H1 (cell line): ENCODE data around the gene ADGRV1. TPM values are rescaled to one million over a fixed set of nuclear protein-coding genes. Genes with fewer than 3 reads are reported as not detected.

Experiments
- CTCF ChIA-PET: fragments of 300-600 bp; sonication (Branson Sonifier 250); formaldehyde crosslinking; loops from one replicate; lab custom pipeline; 2021; ENCODE audit not compliant: partially characterized antibody; lab: Charles Lee
- POLR2A ChIA-PET: fragments of 300-600 bp; sonication (Branson Sonifier 250); formaldehyde crosslinking; loops from one replicate; lab custom pipeline; 2021; ENCODE audit warnings: inconsistent platforms; ENCODE audit not compliant: partially characterized antibody; lab: Charles Lee
- DNase-seq, 2 experiments: peaks; one replicate each; pipeline versions ENCODE4 v3.0.0 to v3.0.0-alpha.2; 2010 to 2022; ENCODE audit warnings: low spot score in 2 of 2, low read depth in 1 of 2, mixed read lengths in 1 of 2
- FAIRE-seq: peaks from 2 replicates; lab custom pipeline; 2011; peaks lifted over from hg19 to GRCh38; lab: Jason Lieb, UNC
- H2AFZ ChIP-seq: 2 replicates; pipeline ENCODE4 v1.8.1; 2012; ENCODE audit warnings: low read length, inconsistent platforms
- H2AK5ac ChIP-seq: 2 replicates; pipeline ENCODE4 v1.6.1; 2013; ENCODE audit warnings: low read depth, low read length
- H2BK120ac ChIP-seq: replicated peaks from 2 replicates; pipeline ENCODE3; 2013; ENCODE audit warnings: low read depth, low read length, inconsistent platforms
- H2BK12ac ChIP-seq: 2 replicates; pipeline ENCODE4 v1.6.1; 2013; ENCODE audit warnings: low read depth, low read length
- H2BK15ac ChIP-seq: 2 replicates; pipeline ENCODE4 v1.6.1; 2013; ENCODE audit warnings: low read length
- H2BK20ac ChIP-seq: 2 replicates; pipeline ENCODE4 v1.6.1; 2013; ENCODE audit warnings: low read length
- H2BK5ac ChIP-seq: 2 replicates; pipeline ENCODE4 v1.6.1; 2013; ENCODE audit warnings: low read depth, low read length
- H3K14ac ChIP-seq: 2 replicates; pipeline ENCODE4 v1.6.1; 2013; ENCODE audit warnings: inconsistent platforms; ENCODE audit not compliant: insufficient read length
- H3K18ac ChIP-seq: 2 replicates; pipeline ENCODE4 v1.6.1; 2013; ENCODE audit warnings: low read length; ENCODE audit errors: extremely low read depth
- H3K23ac ChIP-seq: 2 replicates; pipeline ENCODE4 v1.6.1; 2013; ENCODE audit warnings: inconsistent platforms; ENCODE audit not compliant: insufficient read length
- H3K23me2 ChIP-seq: 2 replicates; pipeline ENCODE4 v1.6.1; 2013; ENCODE audit warnings: low read depth, low read length
- H3K27ac ChIP-seq: 2 replicates; pipeline ENCODE4 v1.6.1; 2011; ENCODE audit warnings: low read depth, low read length, inconsistent platforms
- H3K27me3 ChIP-seq, 4 experiments: replicated peaks in 1 of 4; 1 replicate in 1 of 4; 2 replicates in 3 of 4; pipeline versions ENCODE4 v1.6.1 to v1.8.1; 2011 to 2013; ENCODE audit warnings: low read length in 3 of 4, mild to moderate bottlenecking in 3 of 4, inconsistent platforms in 2 of 4, mixed read lengths in 2 of 4, moderate library complexity in 1 of 4; ENCODE audit not compliant: control insufficient read depth in 3 of 4, insufficient read depth in 3 of 4; ENCODE audit errors: extremely low read depth in 1 of 4
- H3K36me3 ChIP-seq, 4 experiments: 2 replicates each; pipeline versions ENCODE4 v1.6.1 to v1.8.1; 2011 to 2013; ENCODE audit warnings: mild to moderate bottlenecking in 4 of 4, low read length in 3 of 4, moderate library complexity in 2 of 4, control low read depth in 1 of 4, inconsistent platforms in 1 of 4; ENCODE audit not compliant: insufficient read depth in 4 of 4, control insufficient read depth in 2 of 4
- H3K4ac ChIP-seq: replicated peaks from 2 replicates; pipeline ENCODE3; 2013; ENCODE audit warnings: low read length, low read depth, mixed read lengths, inconsistent platforms; ENCODE audit not compliant: insufficient read length
- H3K4me1 ChIP-seq, 4 experiments: replicated peaks in 1 of 4; 1 replicate in 1 of 4; 2 replicates in 3 of 4; pipeline versions ENCODE4 v1.6.1 to v1.8.1; 2011 to 2013; ENCODE audit warnings: low read length in 3 of 4, inconsistent platforms in 2 of 4, mixed read lengths in 1 of 4; ENCODE audit not compliant: insufficient read depth in 4 of 4, control insufficient read depth in 3 of 4
- H3K4me2 ChIP-seq, 2 experiments: 2 replicates each; pipeline versions ENCODE4 v1.6.1 to v1.8.1; 2011 to 2013; ENCODE audit warnings: low read depth in 2 of 2, low read length in 2 of 2, control low read depth in 1 of 2, inconsistent platforms in 1 of 2, mild to moderate bottlenecking in 1 of 2; ENCODE audit not compliant: insufficient read depth in 1 of 2
- H3K4me3 ChIP-seq, 4 experiments: fragments of 200-600, 300-600 bp in 1 of 4; sonication (generic), shearing (Covaris generic), sonication (Bioruptor Twin) in 1 of 4; 2 replicates each; pipeline versions ENCODE4 v1.5.1 to v1.8.1; 2011 to 2016; ENCODE audit warnings: low read length in 4 of 4, low read depth in 3 of 4, control low read depth in 2 of 4, inconsistent platforms in 2 of 4, mild to moderate bottlenecking in 2 of 4, mixed read lengths in 1 of 4, moderate library complexity in 1 of 4; ENCODE audit not compliant: insufficient read depth in 2 of 4; ENCODE audit errors: extremely low read depth in 1 of 4
- H3K56ac ChIP-seq: replicated peaks from 2 replicates; pipeline ENCODE3; 2013; ENCODE audit warnings: low read depth, mild to moderate bottlenecking, mixed read lengths, low read length, inconsistent platforms; ENCODE audit not compliant: insufficient read length
- H3K79me1 ChIP-seq: 2 replicates; pipeline ENCODE4 v1.6.1; 2013; ENCODE audit warnings: low read depth, low read length, control low read depth
- H3K79me2 ChIP-seq, 2 experiments: 2 replicates each; pipeline versions ENCODE4 v1.6.1 to v1.8.1; 2012 to 2013; ENCODE audit warnings: low read length in 2 of 2, mild to moderate bottlenecking in 2 of 2, inconsistent platforms in 1 of 2; ENCODE audit not compliant: insufficient read depth in 2 of 2, control insufficient read depth in 1 of 2
- H3K9ac ChIP-seq, 4 experiments: replicated peaks in 1 of 4; 1 replicate in 1 of 4; 2 replicates in 3 of 4; pipeline versions ENCODE4 v1.6.1 to v1.8.1; 2011 to 2013; ENCODE audit warnings: low read depth in 3 of 4, low read length in 3 of 4, control low read depth in 2 of 4, mild to moderate bottlenecking in 2 of 4, moderate library complexity in 2 of 4, inconsistent platforms in 1 of 4; ENCODE audit errors: extremely low read depth in 1 of 4
- H3K9me3 ChIP-seq, 2 experiments: 2 replicates each; pipeline versions ENCODE4 v1.6.1 to v1.8.1; 2012 to 2013; ENCODE audit warnings: mild to moderate bottlenecking in 2 of 2, moderate library complexity in 2 of 2, control low read depth in 1 of 2, inconsistent platforms in 1 of 2, low read depth in 1 of 2, low read length in 1 of 2, mixed read lengths in 1 of 2; ENCODE audit not compliant: insufficient read depth in 2 of 2
- H4K20me1 ChIP-seq, 2 experiments: replicated peaks in 1 of 2; 2 replicates each; pipeline versions ENCODE3 to v1.8.1; 2011 to 2013; ENCODE audit warnings: inconsistent platforms in 2 of 2, low read length in 2 of 2, mild to moderate bottlenecking in 1 of 2; ENCODE audit not compliant: insufficient read depth in 2 of 2, control insufficient read depth in 1 of 2
- H4K5ac ChIP-seq: 2 replicates; pipeline ENCODE4 v1.6.1; 2013; ENCODE audit warnings: low read length, low read depth, mixed read lengths, inconsistent platforms; ENCODE audit not compliant: insufficient read length
- H4K8ac ChIP-seq: 2 replicates; pipeline ENCODE4 v1.8.0; 2013; ENCODE audit warnings: mild to moderate bottlenecking, moderate library complexity, low read length, inconsistent platforms; ENCODE audit not compliant: insufficient read depth; ENCODE audit errors: extremely low read depth
- H4K91ac ChIP-seq: replicated peaks from 2 replicates; pipeline ENCODE3; 2013; ENCODE audit warnings: low read length, mixed read lengths, inconsistent platforms; ENCODE audit not compliant: insufficient read length
- CEBPB ChIP-seq: IDR thresholded peaks from 2 replicates; pipeline ENCODE4 v1.6.1; 2012; ENCODE audit warnings: low read depth, low read length
- SP2 ChIP-seq: IDR thresholded peaks from 2 replicates; pipeline ENCODE4 v1.6.1; 2012; ENCODE audit warnings: mild to moderate bottlenecking, low read length, inconsistent platforms
- WGBS, 2 experiments: shearing (Covaris generic) in 1 of 2; methylation state at CpG; one replicate each; pipeline versions ENCODE4 v1.1.6 to v1.1.7; 2013 to 2015; ENCODE audit warnings: low lambda C conversion rate in 2 of 2, mixed read lengths in 2 of 2, inconsistent platforms in 1 of 2, low coverage in 1 of 2, missing lambda C conversion rate in 1 of 2; ENCODE audit not compliant: insufficient replicate concordance in 2 of 2, insufficient coverage in 1 of 2, insufficient read length in 1 of 2; ENCODE audit errors: extremely low coverage in 1 of 2, missing lambda C conversion rate in 1 of 2; 5-methylcytosine and 5-hydroxymethylcytosine counted together
- polyA plus RNA-seq, 7 experiments: library from polyadenylated mRNA; depleted of rRNA in 3 of 7; stranded (reverse) in 5 of 7; unstranded in 2 of 7; fragments of >200 nt in 5 of 7; fragments of 200-250 nt in 2 of 7; gene quantifications; 1 replicate in 5 of 7; 2 replicates in 1 of 7; 4 replicates in 1 of 7; pipeline versions ENCODE4 v1.2.1 to v1.2.3, GENCODE V29; 2011 to 2013; ENCODE audit warnings: missing spikeins in 2 of 7, mixed read lengths in 2 of 7
- total RNA-seq: library from RNA; stranded (reverse); fragmentation: NEBNext Ultra II Directional; extraction: Animal tissue kit (Norgen Biotek cat#: 25700); gene quantifications from 2 replicates; pipeline ENCODE4 v1.2.1, GENCODE V29; 2021

The ADGRV1 gene
- total and polyA plus RNA-seq, 2 of the 8 experiments (the other 6 are each of a cell fraction or from before 2014, with no cell fraction given), result 53.1 to 62.2 TPM

GRCh38 chr5:90868799-90869198, 310.2 kb downstream of the ADGRV1 start:
- no peak for FAIRE-seq
- Histone ChIP-seq H3K9me3 (no peaks in the 10 kb centered on the region), H4K91ac (no peak overlapping the region), H3K4me3 (no peak overlapping the region), H3K36me3 (peaks cover 0 to 6% (median 1%) of the 10 kb centered on the region in 4 experiments; a peak in 3 of 8 replicates), H2AK5ac (no peak overlapping the region), H2BK20ac (no peak overlapping the region), H4K5ac (no peak overlapping the region), H3K4me1 (no peaks in the 10 kb centered on the region; a peak in 1 of 7 replicates), H3K9ac (no peak overlapping the region), H3K79me1 (no peaks in the 10 kb centered on the region), H2BK15ac (no peak overlapping the region), H3K14ac (no peak overlapping the region), H2BK5ac (no peak overlapping the region), H4K8ac (no peak overlapping the region), H2AFZ (no peak overlapping the region), H3K23ac (no peak overlapping the region), H3K56ac (no peak overlapping the region), H3K23me2 (no peaks in the 10 kb centered on the region), H3K4me2 (no peak overlapping the region), H2BK120ac (no peak overlapping the region), H3K18ac (no peak overlapping the region), H3K27ac (no peak overlapping the region), H2BK12ac (no peak overlapping the region), H3K27me3 (no peaks in the 10 kb centered on the region), H4K20me1 (no peaks in the 10 kb centered on the region), H3K4ac (no peak overlapping the region), H3K79me2 (no peaks in the 10 kb centered on the region)
- ChIA-PET CTCF (no interaction called here), POLR2A (interaction anchor here (1.2 kb wide), 1 partner anchor 512 kb away, joined by 3 read pairs; no protein-coding TSS in a partner anchor)
- DNase-seq, result no peak
- TF ChIP-seq CEBPB (peak; percentile 85; the same call in 1 of the 2 replicates), SP2 (no peak)
- WGBS, 2 experiments, result 93% methylated on average over 4 of the region's 4 CpGs; no CpG with 5 or more reads in 1 of the 2 experiments
